GM20431 (cell line): ENCODE measurements around the gene ZNF708.
"Not testable (repeated sequence)": the region's sequence is repeated elsewhere in the genome, so short reads cannot be mapped to it uniquely, and the experiment has no call there.

Source experiments
- in situ Hi-C: fragments of 300-500 bp; cut with MseI, MboI; formaldehyde crosslinking; loops from one replicate; pipeline ENCODE4 v1.15.0; 2020; ENCODE audit warnings: low sequenced_read_pairs; ENCODE audit not compliant: unreplicated experiment

ZNF708 gene

GRCh38 chr19:21328885-21329605, at the start of gene ZNF708:
Gene ZNF708, minus strand, starts transcription at chr19:21329410. Its CDS starts 198 bp downstream, at chr19:21329212.
- in situ Hi-C loops: no loop called here

- in situ Hi-C loops: no loop called here
These were observed 33.1 kb upstream of the ZNF708 start for GRCh38 chr19:21362291-21362690.

GRCh38 chr19:21358768-21359451, 29.7 kb upstream of the ZNF708 start, which contains the start of gene ZNF738:
Gene ZNF738, plus strand, starts transcription at chr19:21359000. Its CDS starts 141 bp downstream, at chr19:21359141.
- in situ Hi-C loops: no loop called here

- in situ Hi-C loops: no loop called here
These were observed 23.6 kb upstream of the ZNF708 start for GRCh38 chr19:21352830-21353229.

GRCh38 chr19:21344841-21345240, 15.6 kb upstream of the ZNF708 start:
- in situ Hi-C loops: not testable (repeated sequence)

- in situ Hi-C loops: no loop called here
These were observed 6.5 kb upstream of the ZNF708 start for GRCh38 chr19:21335721-21336120.

GRCh38 chr19:21328406-21328805, 804 bp downstream of the ZNF708 start:
- in situ Hi-C loops: no loop called here

- in situ Hi-C loops: no loop called here
These were observed 3.0 kb downstream of the ZNF708 start for GRCh38 chr19:21326169-21326568.

GRCh38 chr19:21323000-21323399, 6.2 kb downstream of the ZNF708 start:
- in situ Hi-C loops: no loop called here

- in situ Hi-C loops: no loop called here
These were observed 6.7 kb downstream of the ZNF708 start for GRCh38 chr19:21322528-21322927.

GRCh38 chr19:21321996-21322395, 7.2 kb downstream of the ZNF708 start:
- in situ Hi-C loops: no loop called here

GRCh38 chr19:21321134-21321533, 8.1 kb downstream of the ZNF708 start:
- in situ Hi-C loops: no loop called here

- in situ Hi-C loops: no loop called here
These were observed 11.4 kb downstream of the ZNF708 start for GRCh38 chr19:21317821-21318220.

GRCh38 chr19:21314676-21315075, 14.5 kb downstream of the ZNF708 start:
- in situ Hi-C loops: no loop called here

- in situ Hi-C loops: not testable (repeated sequence)
These were observed 16.4 kb downstream of the ZNF708 start for GRCh38 chr19:21312807-21313206.

GRCh38 chr19:21308773-21309172, 20.4 kb downstream of the ZNF708 start:
- in situ Hi-C loops: no loop called here

- in situ Hi-C loops: not testable (repeated sequence)
These were observed 22.2 kb downstream of the ZNF708 start for GRCh38 chr19:21306881-21307479.

GRCh38 chr19:21293768-21294167, 35.4 kb downstream of the ZNF708 start:
- in situ Hi-C loops: not testable (repeated sequence)

- in situ Hi-C loops: no loop called here
These were observed 59.4 kb downstream of the ZNF708 start for GRCh38 chr19:21269813-21270212.

GRCh38 chr19:21264891-21265290, 64.3 kb downstream of the ZNF708 start:
- in situ Hi-C loops: no loop called here

- in situ Hi-C loops: no loop called here
These were observed 64.8 kb downstream of the ZNF708 start for GRCh38 chr19:21264416-21264815.
